Esophagus (tissue), 2 donors: ENCODE data around the gene TIGAR. TPM values are rescaled to one million over a fixed set of nuclear protein-coding genes. Genes with fewer than 3 reads are reported as not detected.
A peak's percentile ranks its signal among the peaks of the same experiment; 100 is the strongest.

ENCODE experiments used
- H3K27ac ChIP-seq, 2 donors: one replicate each; pipeline ENCODE4 v1.5.1; 2013; ENCODE audit warnings: low read depth in 2 of 2, mild to moderate bottlenecking in 2 of 2, inconsistent platforms in 1 of 2, low read length in 1 of 2, moderate library complexity in 1 of 2
- H3K27me3 ChIP-seq, 2 donors: one replicate each; pipeline ENCODE4 v1.6.1; 2013; ENCODE audit warnings: low read length in 2 of 2, control low read depth in 1 of 2, mild to moderate bottlenecking in 1 of 2; ENCODE audit not compliant: insufficient read depth in 2 of 2, control insufficient read depth in 1 of 2
- H3K36me3 ChIP-seq, 2 donors: one replicate each; pipeline ENCODE4 v1.6.1; 2013; ENCODE audit warnings: low read length in 1 of 2; ENCODE audit not compliant: control insufficient read depth in 2 of 2, insufficient read depth in 2 of 2
- H3K4me1 ChIP-seq, 2 donors: one replicate each; pipeline ENCODE4 v1.6.1; 2013; ENCODE audit warnings: low read length in 1 of 2; ENCODE audit not compliant: control insufficient read depth in 2 of 2, insufficient read depth in 2 of 2
- H3K4me3 ChIP-seq, 2 donors: one replicate each; pipeline ENCODE4 v1.5.1; 2013; ENCODE audit warnings: low read length in 2 of 2, mild to moderate bottlenecking in 2 of 2, low read depth in 1 of 2, moderate library complexity in 1 of 2
- H3K9me3 ChIP-seq, 2 donors: one replicate each; pipeline ENCODE4 v1.6.1; 2013; ENCODE audit warnings: mild to moderate bottlenecking in 2 of 2, low read depth in 1 of 2, low read length in 1 of 2, moderate library complexity in 1 of 2; ENCODE audit not compliant: control insufficient read depth in 2 of 2, insufficient read depth in 1 of 2
- WGBS, 2 donors: extraction: QIAGEN DNeasy Blood & Tissue Kit; methylation state at CpG; one replicate each; pipeline ENCODE4 v1.1.7; 2013; 5-methylcytosine and 5-hydroxymethylcytosine counted together
- polyA plus RNA-seq, 2 donors: library from polyadenylated mRNA; stranded (reverse); fragments of 200-250 nt; gene quantifications; one replicate each; pipeline ENCODE4 v1.2.3, GENCODE V29; 2013
- donor health status: healthy with polysubstance abuse.
- donor health status: Bipolar disorder and iron deficiency.

Gene TIGAR
- polyA plus RNA-seq, 2 donors = 2.4 to 5.3 TPM

DNA sequence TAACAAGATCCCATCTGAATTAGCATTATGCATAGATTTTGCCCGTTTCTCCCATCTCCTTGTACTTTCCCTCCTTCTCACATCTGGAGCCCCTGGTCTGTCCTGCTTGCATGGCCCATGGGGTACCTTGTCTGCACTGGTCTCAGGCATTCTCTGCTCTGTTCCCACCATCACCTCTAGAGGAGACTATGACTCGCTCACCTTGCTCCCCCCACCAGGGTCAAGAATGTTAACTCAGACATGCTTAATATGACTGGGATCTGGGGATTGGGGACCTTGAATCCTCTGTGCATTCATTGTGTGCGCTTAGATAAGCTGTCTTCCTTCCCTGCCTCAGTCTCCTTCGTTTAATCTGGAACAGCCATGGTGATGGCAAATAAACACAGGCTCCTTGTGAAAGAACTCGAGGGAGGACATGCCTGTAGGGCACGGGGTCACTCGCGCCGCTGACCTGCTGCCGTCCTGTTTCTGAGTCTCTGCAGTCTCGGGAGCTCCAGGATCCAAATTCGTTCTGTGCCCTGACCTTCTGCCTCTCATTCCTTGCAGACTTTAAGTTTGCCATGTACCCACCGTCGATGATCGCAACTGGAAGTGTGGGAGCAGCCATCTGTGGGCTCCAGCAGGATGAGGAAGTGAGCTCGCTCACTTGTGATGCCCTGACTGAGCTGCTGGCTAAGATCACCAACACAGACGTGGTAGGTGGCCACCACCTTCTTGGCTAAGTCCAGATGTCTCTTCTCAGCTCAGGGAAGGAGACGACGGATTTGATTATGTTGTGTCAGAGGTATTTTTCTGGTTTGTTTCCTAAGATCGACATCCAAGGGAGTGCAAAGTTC, 32.5 kb upstream of the TIGAR start:
- 71 to 73% methylated on average over 20 of the region's 20 CpGs for WGBS, 2 donors
- H3K4me3 ChIP-seq = no peak overlapping the region

DNA sequence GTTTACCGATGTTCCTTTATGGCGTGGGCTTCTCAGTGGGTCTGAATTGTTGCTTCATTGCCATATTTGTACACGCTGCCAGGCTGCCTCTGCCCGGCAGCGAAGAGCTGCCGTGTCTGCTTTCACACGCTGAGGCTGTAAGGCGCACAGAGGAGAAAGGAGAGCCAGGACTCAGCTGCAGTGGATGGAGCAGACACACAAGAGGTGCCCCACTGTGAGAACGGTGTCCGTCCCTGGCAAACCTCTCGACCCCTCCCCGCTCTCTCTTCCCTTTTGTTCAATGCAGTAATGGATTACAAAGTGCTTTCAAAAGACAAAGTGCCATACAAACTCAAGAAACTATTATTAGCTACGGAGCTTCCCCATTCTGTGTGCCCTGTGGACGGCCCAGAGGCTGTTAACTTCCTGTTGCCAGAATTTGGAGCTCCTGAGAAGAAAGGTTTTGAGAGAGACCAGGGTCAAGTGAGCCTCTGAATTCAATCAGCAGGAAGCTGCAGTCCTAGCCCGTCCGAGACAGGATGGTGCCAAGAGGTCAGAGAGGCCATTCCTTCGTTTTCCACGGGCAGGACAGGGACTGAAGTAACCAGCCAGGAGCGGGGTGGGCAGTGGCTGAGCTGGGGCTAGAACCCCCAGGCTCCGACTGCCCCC, 31.7 kb upstream of the TIGAR start:
- Histone ChIP-seq H3K27me3 (no peaks in the 10 kb centered on the region), H3K36me3 (peaks cover 0 to 8% of the 10 kb centered on the region in 2 donors), H3K4me3 (no peak overlapping the region), H3K27ac (peak overlapping the region; percentile 28 to 62), H3K4me1 (peaks cover 2 to 7% of the 10 kb centered on the region in 2 donors), H3K9me3 (no peaks in the 10 kb centered on the region)
- WGBS, 2 donors = 59 to 65% methylated on average over 20 of the region's 20 CpGs

More for the DNA sequence above, 32.5 kb upstream of the TIGAR start:
- Histone ChIP-seq H3K27me3 (no peaks in the 10 kb centered on the region), H3K27ac (peak overlapping the region; percentile 8 to 62), H3K9me3 (no peaks in the 10 kb centered on the region), H3K4me1 (peaks cover 2 to 7% of the 10 kb centered on the region in 2 donors), H3K36me3 (peaks cover 5 to 13% of the 10 kb centered on the region in 2 donors)

DNA sequence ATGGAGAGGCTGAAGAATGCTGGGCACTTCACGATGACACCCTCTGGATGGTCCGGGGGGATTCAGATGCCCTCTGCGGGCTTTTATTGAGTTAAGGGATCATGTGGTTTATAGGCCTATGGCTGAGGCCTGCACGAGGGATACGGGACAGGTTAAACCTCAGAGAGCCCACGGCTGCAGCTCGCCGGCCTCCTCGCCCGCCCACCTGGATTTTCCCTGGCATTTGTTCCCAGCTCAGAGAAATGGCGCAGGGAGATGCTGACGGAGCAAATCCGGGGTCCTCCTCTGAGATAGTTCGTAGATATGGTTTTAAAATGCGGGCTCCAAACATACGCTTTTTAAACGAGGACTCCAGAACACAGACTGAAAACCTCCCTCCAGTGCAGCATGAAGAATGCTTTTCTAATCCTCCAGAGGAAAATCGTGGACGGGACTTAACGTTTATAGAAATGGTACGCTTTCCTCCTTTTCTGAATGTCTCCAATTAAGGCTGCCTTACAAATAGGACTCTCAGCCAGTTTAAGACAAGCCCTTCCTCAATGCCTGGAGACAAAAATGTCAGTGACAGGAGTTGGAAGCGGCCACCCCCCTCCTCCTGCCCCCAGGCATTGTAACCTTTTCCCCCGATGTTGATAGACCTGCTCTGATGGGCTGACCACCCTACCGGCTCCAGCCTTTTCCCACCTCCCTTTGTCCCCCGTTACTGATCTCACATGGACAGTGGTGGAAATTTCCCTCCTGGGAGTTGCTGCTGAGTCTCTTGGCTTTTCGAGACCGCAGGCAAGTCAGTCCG, 30.8 kb upstream of the TIGAR start:
- WGBS, 2 donors = 81 to 83% methylated on average over 28 of the region's 28 CpGs
- no peak overlapping the region for H3K4me3 ChIP-seq
- H3K27me3 ChIP-seq = no peaks in the 10 kb centered on the region
- peaks cover 0 to 10% of the 10 kb centered on the region in 2 donors for H3K36me3 ChIP-seq
- no peaks in the 10 kb centered on the region for H3K9me3 ChIP-seq
- H3K27ac ChIP-seq = peak overlapping the region; percentile 12 to 62
- H3K4me1 ChIP-seq = peaks cover 2 to 7% of the 10 kb centered on the region in 2 donors

DNA sequence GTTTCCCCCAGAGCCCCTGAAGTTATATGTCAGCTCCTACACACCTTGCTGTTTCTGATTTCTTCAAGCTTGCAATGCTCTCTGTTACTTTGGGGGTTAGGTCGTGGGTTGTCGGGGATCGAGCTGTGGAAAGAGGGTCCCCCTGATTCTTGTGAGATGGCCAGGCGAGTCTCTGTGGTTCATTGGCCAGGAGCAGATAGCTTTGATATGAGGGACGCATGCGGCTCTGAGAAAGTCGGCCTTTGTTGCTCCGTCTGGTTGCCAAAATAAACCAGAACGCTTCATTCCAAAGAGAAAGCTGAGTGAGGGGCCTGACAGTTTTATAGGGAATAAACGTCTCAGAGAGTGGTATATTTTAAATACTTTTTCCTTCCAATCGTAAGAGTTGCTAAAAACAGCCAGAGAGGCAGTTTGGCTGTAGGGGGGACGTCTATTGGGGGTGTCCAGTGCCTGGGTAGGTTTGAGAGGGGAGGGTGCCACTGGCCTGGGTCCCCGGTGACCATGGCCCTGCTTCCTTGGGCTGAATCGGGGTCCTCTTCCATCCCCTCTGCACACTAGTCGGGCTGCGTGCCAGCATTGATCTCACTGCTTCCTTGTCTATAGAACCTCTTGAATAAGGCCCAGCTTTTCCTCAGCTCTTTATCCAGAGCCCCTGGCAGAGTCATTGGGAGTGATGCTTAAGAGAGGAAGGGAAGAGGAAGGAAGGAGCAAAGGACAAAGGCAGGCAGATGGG, 28.5 kb upstream of the TIGAR start:
- 68 to 74% methylated on average over 16 of the region's 16 CpGs for WGBS, 2 donors
- peak overlapping the region; percentile 2 to 26 for H3K27ac ChIP-seq

DNA sequence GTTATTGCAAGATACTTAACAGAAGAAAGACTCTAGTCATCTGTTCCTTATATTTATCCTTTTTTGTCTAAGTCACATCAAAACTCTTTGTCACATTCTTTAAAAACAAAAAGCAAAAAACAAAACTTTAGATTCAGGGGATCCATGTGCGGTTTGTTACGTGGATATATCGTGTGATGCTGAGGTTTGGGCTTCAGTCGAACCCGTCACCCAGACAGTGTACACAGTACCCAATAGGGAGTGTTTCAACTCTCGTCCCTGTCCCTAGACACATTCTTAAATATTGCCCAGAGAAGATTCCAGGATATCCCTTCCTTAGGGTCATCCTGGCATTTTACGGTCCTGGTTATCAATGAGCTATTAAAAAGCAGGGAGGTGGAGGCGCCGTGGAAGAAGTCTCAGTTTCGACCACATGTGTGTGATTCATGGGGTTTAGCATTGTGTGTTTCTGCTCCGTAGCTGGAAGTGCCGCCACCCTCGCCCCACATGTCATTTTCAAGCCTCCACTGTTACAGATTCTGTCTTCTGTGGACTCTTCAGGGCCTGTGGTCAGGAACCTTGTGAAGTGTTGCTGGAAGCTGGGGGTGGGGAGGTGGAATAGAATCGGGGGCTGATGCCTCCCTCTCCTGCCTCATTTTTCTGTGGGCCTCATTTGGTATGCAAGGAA, 27.6 kb upstream of the TIGAR start:
- Histone ChIP-seq H3K9me3 (no peaks in the 10 kb centered on the region), H3K36me3 (peaks cover 4 to 13% of the 10 kb centered on the region in 2 donors), H3K4me3 (no peak overlapping the region), H3K27ac (peak overlapping the region in 1 of 2 donors; percentile 45), H3K27me3 (no peaks in the 10 kb centered on the region), H3K4me1 (peaks cover 0 to 4% of the 10 kb centered on the region in 2 donors)
- 73 to 79% methylated on average over 14 of the region's 14 CpGs for WGBS, 2 donors

More for the DNA sequence above, 28.5 kb upstream of the TIGAR start:
- Histone ChIP-seq H3K27me3 (no peaks in the 10 kb centered on the region), H3K4me1 (peaks cover 2 to 4% of the 10 kb centered on the region in 2 donors), H3K4me3 (no peak overlapping the region), H3K36me3 (peaks cover 4 to 10% of the 10 kb centered on the region in 2 donors), H3K9me3 (no peaks in the 10 kb centered on the region)

DNA sequence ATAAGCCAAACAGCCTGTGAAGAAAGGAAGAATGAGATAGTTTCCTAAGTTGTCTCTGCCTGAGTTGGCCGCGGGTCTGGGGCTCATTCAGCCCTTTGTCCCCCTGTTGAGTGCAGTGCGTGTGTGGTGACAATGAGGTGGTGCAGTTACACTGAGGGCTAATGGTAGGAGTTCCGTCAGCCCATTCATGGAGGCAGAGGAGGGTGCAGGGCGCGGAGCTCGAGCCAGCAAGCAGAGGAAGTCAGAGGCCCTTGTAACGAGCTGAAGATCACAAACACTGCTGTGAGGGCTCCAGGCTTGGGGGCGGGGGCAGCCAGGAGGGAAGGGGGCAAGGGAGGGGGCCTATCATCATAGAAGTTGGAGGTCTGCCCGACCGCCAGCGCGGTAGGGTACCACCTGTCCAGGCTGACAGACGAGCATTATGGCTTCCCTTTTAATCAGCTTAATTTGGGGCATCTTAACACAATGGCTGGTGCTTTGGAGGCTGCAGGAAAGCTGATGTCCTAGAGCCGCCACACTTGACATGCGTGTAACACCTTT, 27.0 kb upstream of the TIGAR start:
- H3K9me3 ChIP-seq = no peaks in the 10 kb centered on the region
- WGBS, 2 donors = 69 to 70% methylated on average over 16 of the region's 16 CpGs
- H3K4me3 ChIP-seq = no peak overlapping the region
- peak overlapping the region in 1 of 2 donors; percentile 18 for H3K27ac ChIP-seq
- peaks cover 4 to 10% of the 10 kb centered on the region in 2 donors for H3K36me3 ChIP-seq
- peaks cover 0 to 3% of the 10 kb centered on the region in 2 donors for H3K4me1 ChIP-seq
- no peaks in the 10 kb centered on the region for H3K27me3 ChIP-seq

DNA sequence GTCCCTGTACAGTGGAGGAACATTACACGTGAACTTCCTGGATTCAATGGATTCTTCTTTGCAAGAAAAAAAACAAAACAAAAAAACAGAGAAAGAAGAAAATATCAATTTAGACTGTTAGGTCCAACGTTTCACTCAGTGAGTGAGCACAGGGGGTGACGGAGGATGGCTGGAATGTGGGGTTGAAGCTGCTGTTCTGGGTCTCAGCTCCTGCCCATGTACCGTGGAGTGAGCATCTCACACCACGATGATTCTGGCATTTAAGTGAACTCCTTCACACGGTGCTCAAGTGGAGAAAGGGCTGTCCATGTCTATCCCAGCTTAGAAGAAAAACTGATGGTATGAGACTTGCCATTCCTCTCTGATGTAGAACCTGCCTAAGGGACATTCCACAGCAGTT, 24.3 kb upstream of the TIGAR start:
- no peaks in the 10 kb centered on the region for H3K4me1 ChIP-seq
- no peak overlapping the region for H3K27ac ChIP-seq
- no peak overlapping the region for H3K4me3 ChIP-seq
- H3K36me3 ChIP-seq = peaks cover 4 to 10% of the 10 kb centered on the region in 2 donors
- WGBS, 2 donors = 61 to 62% methylated on average over 6 of the region's 6 CpGs
- H3K27me3 ChIP-seq = no peaks in the 10 kb centered on the region
- no peaks in the 10 kb centered on the region for H3K9me3 ChIP-seq

DNA sequence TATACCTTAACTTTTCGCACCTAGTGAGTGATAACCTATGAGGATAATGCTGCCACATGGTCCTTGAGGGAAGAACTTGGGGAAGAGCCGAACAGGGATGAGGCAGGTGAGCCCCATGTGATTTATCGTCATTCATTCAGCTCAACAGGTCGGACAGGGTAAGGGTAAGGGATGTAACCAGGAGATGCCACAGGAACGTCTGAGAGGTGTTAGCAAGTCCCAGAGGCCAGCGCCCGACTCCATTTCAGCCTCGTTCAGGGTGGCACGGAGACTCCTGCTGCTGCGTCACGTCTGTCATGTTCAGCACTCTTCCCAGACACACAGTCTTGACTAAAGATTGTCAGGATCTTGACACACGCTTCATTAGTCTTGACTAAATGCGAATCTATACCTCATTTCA, 23.4 kb upstream of the TIGAR start:
- H3K27ac ChIP-seq = no peak overlapping the region
- no peaks in the 10 kb centered on the region for H3K9me3 ChIP-seq
- H3K4me1 ChIP-seq = no peaks in the 10 kb centered on the region
- H3K4me3 ChIP-seq = no peak overlapping the region
- peaks cover 4 to 10% of the 10 kb centered on the region in 2 donors for H3K36me3 ChIP-seq
- 89 to 92% methylated on average over 13 of the region's 13 CpGs for WGBS, 2 donors
- H3K27me3 ChIP-seq = no peaks in the 10 kb centered on the region
